HG03432 (cell line): ENCODE results near the gene ADAM10.
"Not testable (repeated sequence)": the region's sequence is repeated elsewhere in the genome, so short reads cannot be mapped to it uniquely, and the experiment has no call there.

Source experiments
- ATAC-seq: cut with Tn5 transposase; IDR thresholded peaks from one replicate; pipeline ENCODE4 v1.9.1; 2021; ENCODE audit warnings: mild to moderate bottlenecking, moderate library complexity; ENCODE audit not compliant: unreplicated experiment

The ADAM10 gene

GRCh38 chr15:58749532-58750337 is at the start of gene ADAM10:
Gene ADAM10, minus strand, starts transcription at chr15:58749707. Its CDS starts 173 bp downstream, at chr15:58749534.
- ATAC-seq, result peak; percentile 81

- no peak for ATAC-seq
Measured at GRCh38 chr15:58797505-58797904, 48.0 kb upstream of the ADAM10 start.

- ATAC-seq, result no peak
Measured at GRCh38 chr15:58795825-58796224, 46.3 kb upstream of the ADAM10 start.

- ATAC-seq, result no peak
Measured at GRCh38 chr15:58793862-58794261, 44.4 kb upstream of the ADAM10 start.

GRCh38 chr15:58788056-58788710 is 38.7 kb upstream of the ADAM10 start:
- ATAC-seq, result no peak

- no peak for ATAC-seq
Measured at GRCh38 chr15:58785355-58785754, 35.8 kb upstream of the ADAM10 start.

GRCh38 chr15:58779554-58779953 is 30.0 kb upstream of the ADAM10 start:
- ATAC-seq, result no peak

- ATAC-seq, result peak; percentile 76
Measured at GRCh38 chr15:58777107-58777506, 27.6 kb upstream of the ADAM10 start.

- no peak for ATAC-seq
Measured at GRCh38 chr15:58775402-58775801, 25.9 kb upstream of the ADAM10 start.

- ATAC-seq, result no peak
Measured at GRCh38 chr15:58773024-58773423, 23.5 kb upstream of the ADAM10 start.

- peak; percentile 9 for ATAC-seq
Measured at GRCh38 chr15:58771621-58772250, 22.2 kb upstream of the ADAM10 start.

- ATAC-seq, result peak; percentile 95
Measured at GRCh38 chr15:58770857-58771620, 21.5 kb upstream of the ADAM10 start, which contains the start of gene MINDY2. Gene MINDY2, plus strand, starts transcription at chr15:58771302. Its CDS starts 94 bp downstream, at chr15:58771396.

- peak; percentile 9 for ATAC-seq
Measured at GRCh38 chr15:58770519-58770856, 21.0 kb upstream of the ADAM10 start.

GRCh38 chr15:58768601-58769004 is 19.1 kb upstream of the ADAM10 start:
- not testable (repeated sequence) for ATAC-seq

- no peak for ATAC-seq
Measured at GRCh38 chr15:58766290-58766689, 16.8 kb upstream of the ADAM10 start.

GRCh38 chr15:58764468-58764867 is 15.0 kb upstream of the ADAM10 start:
- no peak for ATAC-seq

GRCh38 chr15:58762731-58763130 is 13.2 kb upstream of the ADAM10 start:
- ATAC-seq, result no peak

- ATAC-seq, result no peak
Measured at GRCh38 chr15:58762285-58762684, 12.8 kb upstream of the ADAM10 start.

GRCh38 chr15:58761010-58761388 is 11.5 kb upstream of the ADAM10 start:
- no peak for ATAC-seq

- no peak for ATAC-seq
Measured at GRCh38 chr15:58760385-58761009, 11.0 kb upstream of the ADAM10 start.

- no peak for ATAC-seq
Measured at GRCh38 chr15:58758141-58758540, 8.6 kb upstream of the ADAM10 start.
